HepG2 (cell line): ENCODE measurements around the gene INKA1. TPM values are rescaled to one million over a fixed set of nuclear protein-coding genes. Genes with fewer than 3 reads are reported as not detected.

ENCODE experiments used
- ATRX ChIP-seq: sonication (generic); formaldehyde crosslinking; IDR thresholded peaks from 2 replicates; pipeline ENCODE4 v1.4.0; 2020; ENCODE audit warnings: missing genetic modification reagents, borderline replicate concordance
- CREBL2 ChIP-seq: sonication (generic); formaldehyde crosslinking; IDR thresholded peaks from 2 replicates; pipeline ENCODE4 v1.8.1; 2023; ENCODE audit warnings: missing genetic modification reagents, mild to moderate bottlenecking, borderline replicate concordance
- ERF ChIP-seq: IDR thresholded peaks from 2 replicates; pipeline ENCODE4 v1.6.1; 2018; ENCODE audit warnings: missing biosample characterization, missing genetic modification reagents
- ETV5 ChIP-seq: IDR thresholded peaks from 2 replicates; pipeline ENCODE4 v1.6.1; 2018; ENCODE audit warnings: missing biosample characterization, missing genetic modification reagents, inconsistent platforms, borderline replicate concordance
- GRHL1 ChIP-seq: sonication (generic); formaldehyde crosslinking; conservative IDR thresholded peaks from 2 replicates; pipeline ENCODE4 v1.8.0; 2022; ENCODE audit warnings: missing genetic modification reagents
- HINFP ChIP-seq: sonication (generic); formaldehyde crosslinking; IDR thresholded peaks from 2 replicates; pipeline ENCODE4 v1.4.0; 2020; ENCODE audit warnings: low read depth, mild to moderate bottlenecking, missing genetic modification reagents
- HOXA9 ChIP-seq: sonication (generic); formaldehyde crosslinking; IDR thresholded peaks from 2 replicates; pipeline ENCODE4 v1.8.1; 2022; ENCODE audit warnings: missing genetic modification reagents, mild to moderate bottlenecking, moderate library complexity, borderline replicate concordance
- ISL2 ChIP-seq: sonication (generic); formaldehyde crosslinking; IDR thresholded peaks from 2 replicates; pipeline ENCODE4 v1.5.0; 2020; ENCODE audit warnings: missing genetic modification reagents
- NBN ChIP-seq: fragments of 450-650 bp; conservative IDR thresholded peaks from 2 replicates; pipeline ENCODE4 v1.6.1; 2017
- SAP130 ChIP-seq: IDR thresholded peaks from 2 replicates; pipeline ENCODE4 v1.6.1; 2016; ENCODE audit warnings: low read depth
- SRSF1 ChIP-seq: fragments of 200-400 bp; formaldehyde crosslinking; optimal IDR thresholded peaks from 2 replicates; pipeline ENCODE3; 2017; ENCODE audit warnings: mild to moderate bottlenecking, low read depth, low read length, moderate library complexity
- TBX3 ChIP-seq: fragments of 450-650 bp; IDR thresholded peaks from 2 replicates; pipeline ENCODE4 v1.6.1; 2017; ENCODE audit warnings: antibody characterized with exemption, mild to moderate bottlenecking, inconsistent platforms, borderline replicate concordance
- TMF1 ChIP-seq: sonication (generic); formaldehyde crosslinking; IDR thresholded peaks from 2 replicates; pipeline ENCODE4 v1.8.1; 2022; ENCODE audit warnings: low read depth, missing genetic modification reagents
- ZBTB26 ChIP-seq: IDR thresholded peaks from 2 replicates; pipeline ENCODE4 v1.6.1; 2016; ENCODE audit warnings: missing compliant biosample characterization, missing genetic modification reagents, borderline replicate concordance
- ZMAT3 ChIP-seq: sonication (generic); formaldehyde crosslinking; conservative IDR thresholded peaks from 2 replicates; pipeline ENCODE4 v1.7.0; 2021; ENCODE audit warnings: missing genetic modification reagents
- ZNF143 ChIP-seq: sonication (generic); formaldehyde crosslinking; IDR thresholded peaks from 2 replicates; pipeline ENCODE4 v1.4.0; 2020; ENCODE audit warnings: missing genetic modification reagents
- ZNF616 ChIP-seq: sonication (generic); formaldehyde crosslinking; IDR thresholded peaks from 2 replicates; pipeline ENCODE4 v1.5.0; 2020; ENCODE audit warnings: low read depth, mild to moderate bottlenecking, missing genetic modification reagents
- ZNF644 ChIP-seq: IDR thresholded peaks from 2 replicates; pipeline ENCODE4 v1.6.1; 2016; ENCODE audit warnings: low read depth
- ZNF660 ChIP-seq: sonication (generic); formaldehyde crosslinking; IDR thresholded peaks from 2 replicates; pipeline ENCODE4 v1.5.1; 2020; ENCODE audit warnings: mild to moderate bottlenecking, low read depth, missing genetic modification reagents, borderline replicate concordance
- ZNF691 ChIP-seq: sonication (generic); formaldehyde crosslinking; IDR thresholded peaks from 2 replicates; pipeline ENCODE4 v1.4.0; 2020; ENCODE audit warnings: missing genetic modification reagents, low read depth, mild to moderate bottlenecking, borderline replicate concordance
- ZNF891 ChIP-seq: sonication (generic); formaldehyde crosslinking; IDR thresholded peaks from 2 replicates; pipeline ENCODE4 v1.5.0; 2020; ENCODE audit warnings: mild to moderate bottlenecking, missing genetic modification reagents
- polyA plus RNA-seq, 8 experiments: library from polyadenylated mRNA; depleted of rRNA in 3 of 8; stranded (reverse) in 7 of 8; unstranded in 1 of 8; fragments of >200 nt; fragmentation: Illumina TruSeq in 4 of 8; extraction: Trizol in 4 of 8; gene quantifications; 2 replicates each; pipeline versions ENCODE4 v1.2.1 to v1.2.3, GENCODE V29; 2011 to 2016; ENCODE audit warnings: low read depth in 4 of 8, missing spikeins in 1 of 8, mixed read lengths in 1 of 8; ENCODE audit not compliant: insufficient read depth in 1 of 8
- total RNA-seq, 5 experiments: library from RNA; depleted of rRNA; stranded (reverse); fragments of >200 nt; fragmentation: Illumina TruSeq; extraction: Trizol; gene quantifications; 2 replicates each; pipeline ENCODE4 v1.2.3, GENCODE V29; 2016; ENCODE audit warnings: low read depth in 1 of 5
- TF ChIP-seq, protein P1 (sequence below): sonication (generic); formaldehyde crosslinking; IDR thresholded peaks from 2 replicates; pipeline ENCODE4 v1.5.0; 2020; ENCODE audit warnings: missing genetic modification reagents, mild to moderate bottlenecking, borderline replicate concordance
- TF ChIP-seq, protein P2 (sequence below): IDR thresholded peaks from 2 replicates; pipeline ENCODE4 v1.6.1; 2016

INKA1 gene
- total and polyA plus RNA-seq, 2 of the 13 experiments (the other 11 are each of a cell fraction or from before 2014, with no cell fraction given) = 0.22 to 0.41 TPM

- TF ChIP-seq, protein P1, sequence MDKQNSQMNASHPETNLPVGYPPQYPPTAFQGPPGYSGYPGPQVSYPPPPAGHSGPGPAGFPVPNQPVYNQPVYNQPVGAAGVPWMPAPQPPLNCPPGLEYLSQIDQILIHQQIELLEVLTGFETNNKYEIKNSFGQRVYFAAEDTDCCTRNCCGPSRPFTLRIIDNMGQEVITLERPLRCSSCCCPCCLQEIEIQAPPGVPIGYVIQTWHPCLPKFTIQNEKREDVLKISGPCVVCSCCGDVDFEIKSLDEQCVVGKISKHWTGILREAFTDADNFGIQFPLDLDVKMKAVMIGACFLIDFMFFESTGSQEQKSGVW (CRISPR knock-in tag) = no peak
- TF ChIP-seq ZMAT3 (CRISPR knock-in tag) (no peak), ISL2 (no peak), ZNF691 (CRISPR knock-in tag) (no peak; the same call in 1 of the 2 replicates), ZNF660 (CRISPR knock-in tag) (no peak), TMF1 (CRISPR knock-in tag) (no peak), HINFP (no peak), ZNF891 (0 out of 2 replicates have a peak, but pooled peaks have one; percentile 64), SAP130 (CRISPR knock-in tag) (peak; percentile 82), GRHL1 (CRISPR knock-in tag) (no peak), ERF (no peak), HOXA9 (no peak), TBX3 (no peak), ZNF644 (CRISPR knock-in tag) (no peak), ETV5 (peak; percentile 27; the same call in 1 of the 2 replicates), ZNF616 (CRISPR knock-in tag) (0 out of 2 replicates have a peak, but pooled peaks have one; percentile 39), CREBL2 (CRISPR knock-in tag) (no peak), SRSF1 (peak; percentile 75), ZNF143 (CRISPR knock-in tag) (no peak; the same call in 1 of the 2 replicates), ATRX (no peak), ZBTB26 (no peak), NBN (no peak)
- TF ChIP-seq, protein P2, sequence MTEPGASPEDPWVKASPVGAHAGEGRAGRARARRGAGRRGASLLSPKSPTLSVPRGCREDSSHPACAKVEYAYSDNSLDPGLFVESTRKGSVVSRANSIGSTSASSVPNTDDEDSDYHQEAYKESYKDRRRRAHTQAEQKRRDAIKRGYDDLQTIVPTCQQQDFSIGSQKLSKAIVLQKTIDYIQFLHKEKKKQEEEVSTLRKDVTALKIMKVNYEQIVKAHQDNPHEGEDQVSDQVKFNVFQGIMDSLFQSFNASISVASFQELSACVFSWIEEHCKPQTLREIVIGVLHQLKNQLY (CRISPR knock-in tag) = no peak
These were observed at the start of gene INKA1 (continued) for GRCh38 chr3:49802719-49803464.
